Ascending aorta (tissue), 2 donors: ENCODE data around the gene MSRB2. TPM values are rescaled to one million over a fixed set of nuclear protein-coding genes. Genes with fewer than 3 reads are reported as not detected.

ENCODE experiments used
- DNase-seq, 2 donors: peaks; one replicate each; pipeline ENCODE4 v3.0.0-alpha.2; 2019; ENCODE audit warnings: low spot score in 2 of 2
- H3K27ac ChIP-seq, 2 donors: fragments of 200-600 bp; sonication (generic); one replicate each; pipeline ENCODE4 v1.5.1; 2016 to 2017; ENCODE audit warnings: mild to moderate bottlenecking in 1 of 2
- H3K27me3 ChIP-seq: fragments of 200-600 bp; sonication (generic); one replicate; pipeline ENCODE4 v1.5.1; 2017
- H3K36me3 ChIP-seq, 2 donors: fragments of 200-600 bp; sonication (generic); one replicate each; pipeline ENCODE4 v1.5.1; 2016
- H3K4me1 ChIP-seq, 2 donors: fragments of 200-600 bp; sonication (generic); one replicate each; pipeline ENCODE4 v1.5.1; 2016 to 2017; ENCODE audit warnings: mild to moderate bottlenecking in 1 of 2
- H3K4me3 ChIP-seq, 2 donors: fragments of 200-600 bp; sonication (generic); one replicate each; pipeline ENCODE4 v1.5.1; 2016 to 2017; ENCODE audit warnings: mild to moderate bottlenecking in 1 of 2
- H3K9me3 ChIP-seq, 2 donors: fragments of 200-600 bp; sonication (generic); one replicate each; pipeline ENCODE4 v1.5.1; 2016
- CTCF ChIP-seq, 3 experiments: fragments of 200-600 bp in 2 of 3; fragments of 450-650 bp in 1 of 3; sonication (generic) in 2 of 3; IDR thresholded peaks; one replicate each; pipeline ENCODE4 v1.5.1; 2016 to 2019; ENCODE audit warnings: antibody characterized with exemption in 3 of 3, mild to moderate bottlenecking in 1 of 3, moderate library complexity in 1 of 3
- intact Hi-C: fragments of 100-400 bp; cut with DNase I; formaldehyde crosslinking; loops from one replicate; pipeline ENCODE4 v1.15.1; 2023
- total RNA-seq: library from RNA; depleted of rRNA; stranded (reverse); fragments of >200 nt; gene quantifications from one replicate; pipeline ENCODE4 v1.1.0, GENCODE V29; 2016

Gene MSRB2
- total RNA-seq, 1 donor from 2014 or later: 38.0 TPM

GRCh38 chr10:23099079-23099478, 3.7 kb downstream of the MSRB2 start:
- no peak for TF ChIP-seq CTCF (IDR thresholded peaks at IDR 0.05)
- no peak for DNase-seq
- H3K9me3 ChIP-seq: peaks cover 0 to 18% of the 10 kb centered on the region in 2 donors
- no peaks in the 10 kb centered on the region for H3K27me3 ChIP-seq
- peaks cover 2 to 3% of the 10 kb centered on the region in 2 donors for H3K36me3 ChIP-seq
- peaks cover 0 to 11% of the 10 kb centered on the region in 2 donors for H3K4me1 ChIP-seq
- intact Hi-C loops: loop anchor here (5.0 to 10.0 kb wide), 6 partner anchors 244 to 1764 kb away; partner anchors contain the start of genes ARHGAP21, BMI1, PIP4K2A and SKIDA1
- no peak overlapping the region for H3K4me3 ChIP-seq
- H3K27ac ChIP-seq: no peak overlapping the region

GRCh38 chr10:23099816-23100215, 4.4 kb downstream of the MSRB2 start:
- no peak for TF ChIP-seq CTCF (IDR thresholded peaks at IDR 0.05)
- no peak overlapping the region for H3K27ac ChIP-seq
- no peak for DNase-seq
- intact Hi-C loops: loop anchor here (5.0 to 10.0 kb wide), 6 partner anchors 245 to 1765 kb away; partner anchors contain the start of genes ARHGAP21, BMI1, PIP4K2A and SKIDA1
- peaks cover 0 to 18% of the 10 kb centered on the region in 2 donors for H3K9me3 ChIP-seq
- H3K4me1 ChIP-seq: peaks cover 0 to 11% of the 10 kb centered on the region in 2 donors
- no peak overlapping the region for H3K4me3 ChIP-seq
- no peaks in the 10 kb centered on the region for H3K27me3 ChIP-seq
- H3K36me3 ChIP-seq: peaks cover 9 to 10% of the 10 kb centered on the region in 2 donors

- intact Hi-C loops: no loop called here
These were observed 5.1 kb downstream of the MSRB2 start for GRCh38 chr10:23100331-23101030.

GRCh38 chr10:23106331-23107072, 11.1 kb downstream of the MSRB2 start:
- H3K27ac ChIP-seq: no peak overlapping the region
- no peak for DNase-seq
- intact Hi-C loops: no loop called here
- no peaks in the 10 kb centered on the region for H3K4me1 ChIP-seq
- no peak overlapping the region for H3K4me3 ChIP-seq
- no peaks in the 10 kb centered on the region for H3K27me3 ChIP-seq
- TF ChIP-seq CTCF (IDR thresholded peaks at IDR 0.05): no peak
- peaks cover 0 to 1% of the 10 kb centered on the region in 2 donors for H3K9me3 ChIP-seq
- peaks cover 34 to 64% of the 10 kb centered on the region in 2 donors for H3K36me3 ChIP-seq

More at GRCh38 chr10:23100331-23101030, 5.1 kb downstream of the MSRB2 start:
- Histone ChIP-seq H3K9me3 (peaks cover 0 to 18% of the 10 kb centered on the region in 2 donors), H3K27ac (no peak overlapping the region), H3K4me3 (no peak overlapping the region), H3K4me1 (peaks cover 0 to 11% of the 10 kb centered on the region in 2 donors), H3K27me3 (no peaks in the 10 kb centered on the region), H3K36me3 (peaks cover 16 to 17% of the 10 kb centered on the region in 2 donors)
- no peak for TF ChIP-seq CTCF (IDR thresholded peaks at IDR 0.05)
- no peak for DNase-seq

GRCh38 chr10:23110722-23111516, 15.5 kb downstream of the MSRB2 start:
- no peak overlapping the region for H3K27ac ChIP-seq
- H3K4me1 ChIP-seq: no peaks in the 10 kb centered on the region
- no peaks in the 10 kb centered on the region for H3K9me3 ChIP-seq
- H3K27me3 ChIP-seq: no peaks in the 10 kb centered on the region
- peaks cover 47 to 69% of the 10 kb centered on the region in 2 donors for H3K36me3 ChIP-seq
- H3K4me3 ChIP-seq: no peak overlapping the region
- DNase-seq: no peak
- no peak for TF ChIP-seq CTCF (IDR thresholded peaks at IDR 0.05)
- intact Hi-C loops: no loop called here
